Measurements from ENCODE around the gene ATXN2.

DNA sequence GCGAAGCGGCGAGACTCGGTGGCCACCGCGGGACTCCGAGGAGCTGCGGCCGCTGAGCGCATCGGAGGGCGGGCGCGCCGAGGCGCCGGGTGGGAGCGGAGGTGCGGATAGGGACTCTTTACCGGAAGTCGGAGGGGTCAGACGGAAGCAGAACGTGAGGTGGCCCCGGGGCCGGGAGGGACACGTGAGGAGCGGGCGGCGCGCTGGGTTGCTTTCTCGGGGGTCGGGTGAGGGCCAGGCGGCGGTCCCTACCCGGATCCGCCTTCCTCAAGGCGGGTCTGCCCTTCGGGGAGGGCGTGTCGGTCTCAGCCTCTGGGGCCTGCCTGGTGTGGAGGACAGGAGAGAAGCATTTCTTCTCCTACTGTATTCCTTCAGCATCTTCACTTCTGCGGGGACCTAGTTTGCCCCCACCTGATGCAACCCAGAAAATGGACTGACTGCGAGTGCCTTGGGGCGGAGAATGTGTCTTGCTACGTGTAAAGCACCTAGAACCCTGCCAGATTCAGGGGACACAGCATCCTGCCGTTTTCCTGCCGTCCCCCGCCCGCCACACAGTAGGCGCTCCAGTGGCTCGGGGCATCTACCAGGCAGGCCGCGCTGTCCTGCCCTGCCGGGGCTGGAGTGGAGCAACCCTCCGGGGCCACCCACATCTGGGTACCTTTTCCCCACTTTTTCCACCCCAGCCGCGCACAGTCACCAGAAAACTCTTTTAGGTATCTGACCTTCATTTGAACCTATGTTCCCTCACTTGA lies 514 bp upstream of the ATXN2 start:
- TF ChIP-seq CTCF (IDR thresholded peaks at IDR 0.05; ENCODE audit: low read depth, low read length, missing input control), result no peak
- TF ChIP-seq EGR1 (IDR thresholded peaks at IDR 0.05; ENCODE audit: low read depth in 2 of 2), result no peak
- TF ChIP-seq, protein P1, sequence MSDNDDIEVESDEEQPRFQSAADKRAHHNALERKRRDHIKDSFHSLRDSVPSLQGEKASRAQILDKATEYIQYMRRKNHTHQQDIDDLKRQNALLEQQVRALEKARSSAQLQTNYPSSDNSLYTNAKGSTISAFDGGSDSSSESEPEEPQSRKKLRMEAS (IDR thresholded peaks at IDR 0.05), result no peak
- TF ChIP-seq RAD21 (IDR thresholded peaks at IDR 0.05), result no peak
- TF ChIP-seq HNF4A (conservative IDR thresholded peaks at IDR 0.05), result no peak
- TF ChIP-seq REST (IDR thresholded peaks at IDR 0.05), result no peak
- no peak for TF ChIP-seq NR2F2 (IDR thresholded peaks at IDR 0.05)

Measured in liver (tissue), 3 donors.